ENCODE data around the gene IVL. TPM values are rescaled to one million over a fixed set of nuclear protein-coding genes. Genes with fewer than 3 reads are reported as not detected.

The IVL gene
- total RNA-seq, 1 experiment from 2014 or later, result not detected

GRCh38 chr1:152951711-152952110 is 43.4 kb downstream of the IVL start:
- BruUV-seq (replicated peaks), result no TSS peak
- no peak for TF ChIP-seq CTCF (IDR thresholded peaks at IDR 0.05; ENCODE audit: insufficient read depth in 1 of 2, low read depth in 1 of 2, low read length in 1 of 2, severe bottlenecking in 1 of 2, unreplicated experiment in 1 of 2)
- CTCF ChIA-PET, result no interaction called here

GRCh38 chr1:152953761-152954160 is 45.4 kb downstream of the IVL start:
- Histone ChIP-seq H3K4me3 (ENCODE audit: low read depth, low read length) (no peak overlapping the region), H3K27me3 (replicated peaks; ENCODE audit: control insufficient read depth, insufficient read depth, low read length) (no peaks in the 10 kb centered on the region; the same call in 1 of the 2 replicates), H3K9me3 (no peaks in the 10 kb centered on the region), H3K36me3 (ENCODE audit: control insufficient read depth, insufficient read depth, low read length) (no peaks in the 10 kb centered on the region), H3K4me1 (no peaks in the 10 kb centered on the region)
- ChIA-PET CTCF (interaction anchor here (0.6 to 1.7 kb wide), 2 partner anchors 10 to 239 kb away, joined by 3 read pairs; no protein-coding TSS in a partner anchor), POLR2A (no interaction called here)
- no peak for TF ChIP-seq CTCF (IDR thresholded peaks at IDR 0.05; ENCODE audit: insufficient read depth in 1 of 2, low read depth in 1 of 2, low read length in 1 of 2, severe bottlenecking in 1 of 2, unreplicated experiment in 1 of 2)
- BruUV-seq (replicated peaks), result no TSS peak
- DNase-seq, result no peak
- Mint-ChIP-seq H3K36me3 (ENCODE audit: insufficient read depth, unreplicated experiment) (no peaks in the 10 kb centered on the region), H3K4me3 (ENCODE audit: unreplicated experiment) (no peak overlapping the region), H3K9me3 (ENCODE audit: unreplicated experiment) (no peaks in the 10 kb centered on the region), H3K27ac (ENCODE audit: unreplicated experiment) (no peak overlapping the region), H3K4me1 (ENCODE audit: low read depth, unreplicated experiment) (no peaks in the 10 kb centered on the region), H3K27me3 (ENCODE audit: insufficient read depth, unreplicated experiment) (peaks cover 18% of the 10 kb centered on the region)
- intact Hi-C loops (cut with micrococcal nuclease; ENCODE audit: unreplicated experiment), result no loop called here

More at GRCh38 chr1:152951711-152952110, 43.4 kb downstream of the IVL start:
- H3K4me1 Mint-ChIP-seq (ENCODE audit: low read depth, unreplicated experiment), result no peaks in the 10 kb centered on the region
- H3K27me3 ChIP-seq (replicated peaks; ENCODE audit: control insufficient read depth, insufficient read depth, low read length), result no peaks in the 10 kb centered on the region
- POLR2A ChIA-PET, result no interaction called here
- no peaks in the 10 kb centered on the region for H3K36me3 Mint-ChIP-seq (ENCODE audit: insufficient read depth, unreplicated experiment)
- no peak for DNase-seq
- H3K27ac Mint-ChIP-seq (ENCODE audit: unreplicated experiment), result no peak overlapping the region
- intact Hi-C loops (cut with micrococcal nuclease; ENCODE audit: unreplicated experiment), result no loop called here
- H3K4me1 ChIP-seq, result no peaks in the 10 kb centered on the region
- H3K4me3 Mint-ChIP-seq (ENCODE audit: unreplicated experiment), result no peak overlapping the region
- H3K9me3 ChIP-seq, result no peaks in the 10 kb centered on the region
- H3K36me3 ChIP-seq (ENCODE audit: control insufficient read depth, insufficient read depth, low read length), result no peaks in the 10 kb centered on the region
- H3K9me3 Mint-ChIP-seq (ENCODE audit: unreplicated experiment), result no peaks in the 10 kb centered on the region
- H3K4me3 ChIP-seq (ENCODE audit: low read depth, low read length), result no peak overlapping the region
- peaks cover 25% of the 10 kb centered on the region for H3K27me3 Mint-ChIP-seq (ENCODE audit: insufficient read depth, unreplicated experiment)

GRCh38 chr1:152954436-152954835 is 46.1 kb downstream of the IVL start:
- no TSS peak for BruUV-seq (replicated peaks)
- Mint-ChIP-seq H3K9me3 (ENCODE audit: unreplicated experiment) (no peaks in the 10 kb centered on the region), H3K4me1 (ENCODE audit: low read depth, unreplicated experiment) (no peaks in the 10 kb centered on the region), H3K36me3 (ENCODE audit: insufficient read depth, unreplicated experiment) (no peaks in the 10 kb centered on the region), H3K27me3 (ENCODE audit: insufficient read depth, unreplicated experiment) (peaks cover 18% of the 10 kb centered on the region), H3K27ac (ENCODE audit: unreplicated experiment) (no peak overlapping the region), H3K4me3 (ENCODE audit: unreplicated experiment) (no peak overlapping the region)
- Histone ChIP-seq H3K9me3 (no peaks in the 10 kb centered on the region), H3K36me3 (ENCODE audit: control insufficient read depth, insufficient read depth, low read length) (no peaks in the 10 kb centered on the region), H3K27me3 (replicated peaks; ENCODE audit: control insufficient read depth, insufficient read depth, low read length) (no peaks in the 10 kb centered on the region; the same call in 1 of the 2 replicates), H3K4me1 (no peaks in the 10 kb centered on the region), H3K4me3 (ENCODE audit: low read depth, low read length) (no peak overlapping the region)
- intact Hi-C loops (cut with micrococcal nuclease; ENCODE audit: unreplicated experiment), result no loop called here
- DNase-seq, result no peak
- TF ChIP-seq CTCF (IDR thresholded peaks at IDR 0.05; ENCODE audit: insufficient read depth in 1 of 2, low read depth in 1 of 2, low read length in 1 of 2, severe bottlenecking in 1 of 2, unreplicated experiment in 1 of 2), result no peak
- ChIA-PET POLR2A (no interaction called here), CTCF (interaction anchor here (0.6 kb wide), 1 partner anchor 10 kb away, joined by 3 read pairs; no protein-coding TSS in a partner anchor)

Data from Caco-2 (cell line).